Measurements from ENCODE around the gene NHLRC4.

DNA sequence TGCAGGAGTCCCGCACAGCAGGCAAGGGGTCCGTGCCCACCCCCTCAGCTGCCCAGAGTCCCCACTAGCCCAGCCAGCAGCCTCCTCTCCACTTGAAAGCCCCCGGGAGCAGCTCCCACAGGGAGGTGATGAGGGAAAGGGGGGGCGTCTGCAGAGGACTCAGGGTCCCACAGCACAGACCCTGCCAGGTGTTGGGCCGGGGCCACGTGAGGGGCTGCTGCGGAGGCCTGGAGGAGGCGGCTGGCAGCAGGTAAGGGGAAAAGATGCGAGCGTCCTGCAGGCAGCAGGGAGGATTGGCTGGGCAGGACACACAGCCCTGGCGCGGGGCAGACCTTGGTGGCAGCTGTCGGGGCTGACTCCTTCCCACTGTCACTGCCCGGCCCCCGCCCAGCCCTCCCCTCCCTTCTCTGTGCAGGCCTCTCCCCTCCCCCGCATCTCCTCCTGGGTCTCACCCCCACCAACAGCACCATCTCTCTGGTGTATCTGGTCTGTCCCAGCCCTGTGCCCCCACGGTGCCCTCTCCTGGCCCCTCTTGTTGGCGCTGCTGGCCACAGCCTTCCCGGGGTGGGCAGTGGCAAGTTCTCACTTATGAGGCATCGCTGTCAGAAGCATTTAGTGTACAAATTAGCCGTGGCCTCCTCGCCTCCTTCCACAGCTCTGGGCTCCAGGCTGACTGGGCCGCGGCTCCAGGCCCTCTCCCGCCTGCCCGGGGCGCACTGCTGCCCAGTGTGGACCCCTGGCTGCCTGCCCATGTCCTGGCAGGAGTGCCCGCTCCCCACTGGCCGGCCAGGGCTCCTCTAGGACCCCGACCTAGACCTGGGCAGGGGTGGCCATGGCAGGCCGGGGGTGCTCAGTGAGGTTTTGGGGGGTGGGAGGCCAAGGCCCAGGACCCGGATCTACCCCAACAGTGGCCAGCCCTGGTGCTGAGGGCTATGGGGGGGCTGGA lies 11.0 kb upstream of the NHLRC4 start:
- TF ChIP-seq, protein P1, sequence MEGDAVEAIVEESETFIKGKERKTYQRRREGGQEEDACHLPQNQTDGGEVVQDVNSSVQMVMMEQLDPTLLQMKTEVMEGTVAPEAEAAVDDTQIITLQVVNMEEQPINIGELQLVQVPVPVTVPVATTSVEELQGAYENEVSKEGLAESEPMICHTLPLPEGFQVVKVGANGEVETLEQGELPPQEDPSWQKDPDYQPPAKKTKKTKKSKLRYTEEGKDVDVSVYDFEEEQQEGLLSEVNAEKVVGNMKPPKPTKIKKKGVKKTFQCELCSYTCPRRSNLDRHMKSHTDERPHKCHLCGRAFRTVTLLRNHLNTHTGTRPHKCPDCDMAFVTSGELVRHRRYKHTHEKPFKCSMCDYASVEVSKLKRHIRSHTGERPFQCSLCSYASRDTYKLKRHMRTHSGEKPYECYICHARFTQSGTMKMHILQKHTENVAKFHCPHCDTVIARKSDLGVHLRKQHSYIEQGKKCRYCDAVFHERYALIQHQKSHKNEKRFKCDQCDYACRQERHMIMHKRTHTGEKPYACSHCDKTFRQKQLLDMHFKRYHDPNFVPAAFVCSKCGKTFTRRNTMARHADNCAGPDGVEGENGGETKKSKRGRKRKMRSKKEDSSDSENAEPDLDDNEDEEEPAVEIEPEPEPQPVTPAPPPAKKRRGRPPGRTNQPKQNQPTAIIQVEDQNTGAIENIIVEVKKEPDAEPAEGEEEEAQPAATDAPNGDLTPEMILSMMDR (IDR thresholded peaks at IDR 0.05; ENCODE audit: low read depth, low read length, missing input control) = no peak
- TF ChIP-seq RXRA (IDR thresholded peaks at IDR 0.05) = no peak

Data from liver (tissue), 3 donors.